Bronchial epithelial cell (primary cell): ENCODE measurements around the gene HSPB2. TPM values are rescaled to one million over a fixed set of nuclear protein-coding genes. Genes with fewer than 3 reads are reported as not detected.

Experiments
- DNase-seq: peaks from one replicate; pipeline ENCODE4 v3.0.0-alpha.2; 2010; ENCODE audit warnings: low read depth
- FAIRE-seq: peaks from 2 replicates; lab custom pipeline; 2011; peaks lifted over from hg19 to GRCh38; lab: Jason Lieb, UNC
- H3K27me3 ChIP-seq: 2 replicates; pipeline ENCODE4 v1.5.1; 2011; ENCODE audit warnings: low read length; ENCODE audit not compliant: control insufficient read depth, insufficient read depth
- H3K36me3 ChIP-seq: 2 replicates; pipeline ENCODE4 v1.5.1; 2011; ENCODE audit warnings: low read length; ENCODE audit not compliant: control insufficient read depth, insufficient read depth
- H3K4me3 ChIP-seq: 2 replicates; pipeline ENCODE4 v1.5.1; 2011; ENCODE audit warnings: mild to moderate bottlenecking, low read depth, low read length, control low read depth
- total RNA-seq: library from RNA; depleted of rRNA; stranded (reverse); fragments of >200 nt; gene quantifications from 2 replicates; pipeline ENCODE4 v1.2.1, GENCODE V29; 2014
- TF ChIP-seq, protein P1 (sequence below): IDR thresholded peaks from 2 replicates; pipeline ENCODE4 v1.5.1; 2011; ENCODE audit warnings: mild to moderate bottlenecking, moderate library complexity, low read length, control low read depth, inconsistent platforms; ENCODE audit not compliant: insufficient read depth, severe bottlenecking

HSPB2 gene, protein sequence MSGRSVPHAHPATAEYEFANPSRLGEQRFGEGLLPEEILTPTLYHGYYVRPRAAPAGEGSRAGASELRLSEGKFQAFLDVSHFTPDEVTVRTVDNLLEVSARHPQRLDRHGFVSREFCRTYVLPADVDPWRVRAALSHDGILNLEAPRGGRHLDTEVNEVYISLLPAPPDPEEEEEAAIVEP
- total RNA-seq: not detected in 2 replicates

GRCh38 chr11:111912535-111912934, at the start of gene HSPB2:
HSPB2 (plus strand) TSS chr11:111912734; CDS start chr11:111912830, 96 bp downstream.
- TF ChIP-seq, protein P1, sequence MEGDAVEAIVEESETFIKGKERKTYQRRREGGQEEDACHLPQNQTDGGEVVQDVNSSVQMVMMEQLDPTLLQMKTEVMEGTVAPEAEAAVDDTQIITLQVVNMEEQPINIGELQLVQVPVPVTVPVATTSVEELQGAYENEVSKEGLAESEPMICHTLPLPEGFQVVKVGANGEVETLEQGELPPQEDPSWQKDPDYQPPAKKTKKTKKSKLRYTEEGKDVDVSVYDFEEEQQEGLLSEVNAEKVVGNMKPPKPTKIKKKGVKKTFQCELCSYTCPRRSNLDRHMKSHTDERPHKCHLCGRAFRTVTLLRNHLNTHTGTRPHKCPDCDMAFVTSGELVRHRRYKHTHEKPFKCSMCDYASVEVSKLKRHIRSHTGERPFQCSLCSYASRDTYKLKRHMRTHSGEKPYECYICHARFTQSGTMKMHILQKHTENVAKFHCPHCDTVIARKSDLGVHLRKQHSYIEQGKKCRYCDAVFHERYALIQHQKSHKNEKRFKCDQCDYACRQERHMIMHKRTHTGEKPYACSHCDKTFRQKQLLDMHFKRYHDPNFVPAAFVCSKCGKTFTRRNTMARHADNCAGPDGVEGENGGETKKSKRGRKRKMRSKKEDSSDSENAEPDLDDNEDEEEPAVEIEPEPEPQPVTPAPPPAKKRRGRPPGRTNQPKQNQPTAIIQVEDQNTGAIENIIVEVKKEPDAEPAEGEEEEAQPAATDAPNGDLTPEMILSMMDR: no peak
- peak within 1 kb of the TSS; percentile 5 for H3K4me3 ChIP-seq
- H3K27me3 ChIP-seq: no peaks in the 10 kb centered on the region
- FAIRE-seq: no peak
- no peaks in the 10 kb centered on the region for H3K36me3 ChIP-seq
- no peak for DNase-seq

- DNase-seq (peak; percentile 48), FAIRE-seq (no peak)
- Histone ChIP-seq H3K4me3 (no peak overlapping the region), H3K27me3 (no peaks in the 10 kb centered on the region), H3K36me3 (peaks cover 4% of the 10 kb centered on the region)
- TF ChIP-seq, protein P1: no peak
These were observed 42.4 kb upstream of the HSPB2 start for GRCh38 chr11:111870113-111870512.

DNA sequence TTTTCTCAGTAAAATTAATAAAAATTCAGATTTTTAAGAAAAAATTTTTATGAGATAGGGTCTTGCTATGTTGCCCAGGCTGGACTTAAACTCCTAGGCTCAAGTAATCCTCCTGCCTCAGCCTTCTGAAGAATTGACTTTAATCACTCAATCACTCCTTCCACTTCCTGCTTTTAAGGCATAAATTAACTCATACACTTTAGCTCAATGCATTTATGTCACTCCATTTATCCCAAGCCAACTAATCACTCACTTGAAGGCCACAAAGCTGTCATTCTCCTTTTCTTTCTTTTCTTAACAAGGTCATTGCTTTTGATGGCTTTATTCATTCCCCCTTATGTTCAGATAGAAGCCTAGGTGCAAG, 42.0 kb upstream of the HSPB2 start:
- Histone ChIP-seq H3K36me3 (peaks cover 4% of the 10 kb centered on the region), H3K4me3 (peak overlapping the region; percentile 89), H3K27me3 (no peaks in the 10 kb centered on the region)
- FAIRE-seq: no peak
- TF ChIP-seq, protein P1: no peak
- DNase-seq: no peak

- TF ChIP-seq, protein P1: peak; percentile 45
- FAIRE-seq (no peak), DNase-seq (peak; percentile 66)
- H3K36me3 ChIP-seq: peaks cover 4% of the 10 kb centered on the region
- no peaks in the 10 kb centered on the region for H3K27me3 ChIP-seq
- H3K4me3 ChIP-seq: peak within 1 kb of the TSS; percentile 89
These were observed 41.4 kb upstream of the HSPB2 start, which contains the start of gene ALG9 for GRCh38 chr11:111870886-111871692. ALG9 (minus strand) TSS chr11:111871581; CDS start chr11:111871482, 99 bp downstream.

DNA sequence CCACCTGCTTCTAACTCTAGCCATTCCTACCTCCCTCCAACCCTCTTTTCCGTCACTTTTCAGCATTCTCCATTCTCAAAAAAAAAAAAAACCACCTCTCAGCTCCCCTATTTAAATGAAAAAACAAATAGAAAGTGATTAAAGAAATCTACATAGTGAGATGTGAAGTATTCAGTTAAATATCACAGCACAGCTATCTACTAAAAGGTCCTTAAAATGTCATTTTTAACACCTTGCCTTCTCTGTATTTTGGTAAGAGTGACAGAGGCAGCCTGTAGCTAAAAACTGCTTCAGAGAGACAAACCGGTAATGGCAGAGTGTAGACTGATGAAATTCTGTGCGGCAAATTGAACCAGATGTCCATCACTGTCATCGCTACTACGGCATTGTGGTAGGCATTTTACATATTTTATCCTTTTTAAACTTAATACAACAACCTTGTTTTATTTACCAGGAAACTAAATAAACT, 40.8 kb upstream of the HSPB2 start:
- peak overlapping the region; percentile 89 for H3K4me3 ChIP-seq
- H3K36me3 ChIP-seq: peaks cover 3% of the 10 kb centered on the region
- DNase-seq: peak; percentile 1
- FAIRE-seq: no peak
- H3K27me3 ChIP-seq: no peaks in the 10 kb centered on the region
- TF ChIP-seq, protein P1: no peak
